Breast epithelium (tissue), 4 donors: ENCODE results near the gene POTEE. TPM values are rescaled to one million over a fixed set of nuclear protein-coding genes. Genes with fewer than 3 reads are reported as not detected.
"Not testable (repeated sequence)": the region's sequence is repeated elsewhere in the genome, so short reads cannot be mapped to it uniquely, and the experiment has no call there.

Experiments
- DNase-seq, 2 donors: peaks; one replicate each; pipeline ENCODE4 v3.0.0-alpha.2; 2019; ENCODE audit warnings: low spot score in 2 of 2
- H3K27ac ChIP-seq, 2 donors: fragments of 200-600 bp; sonication (generic) in 1 of 2; one replicate each; pipeline ENCODE4 v1.5.1; 2016 to 2019; ENCODE audit warnings: mild to moderate bottlenecking in 1 of 2
- H3K27me3 ChIP-seq, 2 donors: fragments of 200-600 bp; sonication (generic) in 1 of 2; one replicate each; pipeline versions ENCODE4 v1.5.1 to v1.6.0; 2017 to 2019; ENCODE audit warnings: control low read depth in 1 of 2, mild to moderate bottlenecking in 1 of 2
- H3K36me3 ChIP-seq: fragments of 200-600 bp; one replicate; pipeline ENCODE4 v1.5.1; 2019
- H3K4me1 ChIP-seq, 2 donors: fragments of 200-600 bp; sonication (generic); one replicate each; pipeline ENCODE4 v1.5.1; 2016 to 2019; ENCODE audit warnings: control low read depth in 1 of 2
- H3K4me3 ChIP-seq, 3 donors: fragments of 200-600 bp; sonication (generic); 1 replicate in 2 of 3; 2 replicates in 1 of 3; pipeline ENCODE4 v1.5.1; 2016 to 2019; ENCODE audit warnings: mild to moderate bottlenecking in 3 of 3, moderate library complexity in 2 of 3
- H3K9me3 ChIP-seq, 2 donors: fragments of 200-600 bp; sonication (generic) in 1 of 2; one replicate each; pipeline ENCODE4 v1.5.1; 2016 to 2019; ENCODE audit warnings: control low read depth in 1 of 2
- CTCF ChIP-seq, 3 donors: fragments of 450-650 bp; IDR thresholded peaks; one replicate each; pipeline ENCODE4 v1.5.1; 2016 to 2017; ENCODE audit warnings: antibody characterized with exemption in 3 of 3, mild to moderate bottlenecking in 3 of 3, moderate library complexity in 3 of 3
- POLR2A ChIP-seq: fragments of 450-650 bp; IDR thresholded peaks from one replicate; pipeline ENCODE4 v1.6.1; 2016; ENCODE audit warnings: antibody characterized with exemption, mild to moderate bottlenecking, moderate library complexity
- POLR2AphosphoS5 ChIP-seq, 3 donors: sonication (generic); formaldehyde crosslinking; IDR thresholded peaks; one replicate each; pipeline ENCODE4 v1.6.1; 2017; ENCODE audit warnings: antibody characterized with exemption in 3 of 3
- intact Hi-C: fragments of 100-400 bp; cut with DNase I; formaldehyde crosslinking; loops from one replicate; pipeline ENCODE4 v1.15.1; 2023; ENCODE audit warnings: low total_unique reads
- total RNA-seq, 3 donors: library from RNA; depleted of rRNA; stranded (reverse); fragments of >200 nt; gene quantifications; one replicate each; pipeline ENCODE4 v1.1.0, GENCODE V29; 2016

POTEE gene
- 1 to 10 TPM in 1 of 3 donors, under 1 TPM in 1, not detected in 1; 0.98 to 1.0 TPM for total RNA-seq

GRCh38 chr2:131209030-131209772, at the start of gene POTEE:
Gene POTEE, plus strand, starts transcription at chr2:131209536. Its CDS starts 8,867 bp downstream, at chr2:131218403.
- H3K27me3 ChIP-seq, DNase-seq: not testable (repeated sequence)

GRCh38 chr2:131165562-131165961, 43.8 kb upstream of the POTEE start:
- H3K4me1 ChIP-seq, DNase-seq, H3K4me3 ChIP-seq, H3K27ac ChIP-seq, H3K36me3 ChIP-seq, intact Hi-C loops, H3K9me3 ChIP-seq, H3K27me3 ChIP-seq: not testable (repeated sequence)

More at GRCh38 chr2:131209030-131209772, at the start of gene POTEE:
- H3K4me3 ChIP-seq, H3K4me1 ChIP-seq, H3K9me3 ChIP-seq, intact Hi-C loops, H3K27ac ChIP-seq, H3K36me3 ChIP-seq: not testable (repeated sequence)

- DNase-seq, result no peak
- no peaks in the 10 kb centered on the region for H3K36me3 ChIP-seq
- intact Hi-C loops, result no loop called here
- no peak for TF ChIP-seq CTCF (IDR thresholded peaks at IDR 0.05)
- TF ChIP-seq POLR2AphosphoS5 (IDR thresholded peaks at IDR 0.05), result no peak
- no peak for TF ChIP-seq POLR2A
- H3K4me3 ChIP-seq, result no peak overlapping the region
- no peak overlapping the region for H3K27ac ChIP-seq
- H3K27me3 ChIP-seq, result no peaks in the 10 kb centered on the region
- no peaks in the 10 kb centered on the region for H3K4me1 ChIP-seq
- no peaks in the 10 kb centered on the region for H3K9me3 ChIP-seq
Observed at GRCh38 chr2:131168538-131168937, 40.8 kb upstream of the POTEE start.

GRCh38 chr2:131178050-131178449, 31.3 kb upstream of the POTEE start:
- intact Hi-C loops, H3K27me3 ChIP-seq, H3K4me1 ChIP-seq, DNase-seq, H3K27ac ChIP-seq, H3K36me3 ChIP-seq, H3K4me3 ChIP-seq, H3K9me3 ChIP-seq: not testable (repeated sequence)

GRCh38 chr2:131178721-131179418, 30.5 kb upstream of the POTEE start:
- H3K4me1 ChIP-seq, H3K27me3 ChIP-seq, H3K9me3 ChIP-seq, H3K4me3 ChIP-seq, H3K36me3 ChIP-seq, DNase-seq, H3K27ac ChIP-seq, intact Hi-C loops: not testable (repeated sequence)

GRCh38 chr2:131181451-131181850, 27.9 kb upstream of the POTEE start:
- not testable (repeated sequence) for H3K27ac ChIP-seq

GRCh38 chr2:131193421-131193820, 15.9 kb upstream of the POTEE start:
- DNase-seq, H3K27me3 ChIP-seq, intact Hi-C loops, H3K9me3 ChIP-seq, H3K36me3 ChIP-seq, H3K27ac ChIP-seq, H3K4me3 ChIP-seq, H3K4me1 ChIP-seq: not testable (repeated sequence)

More at GRCh38 chr2:131181451-131181850, 27.9 kb upstream of the POTEE start:
- H3K9me3 ChIP-seq, H3K36me3 ChIP-seq, H3K4me1 ChIP-seq, H3K27me3 ChIP-seq, intact Hi-C loops, H3K4me3 ChIP-seq, DNase-seq: not testable (repeated sequence)

- intact Hi-C loops, result not testable (repeated sequence)
Observed at GRCh38 chr2:131196186-131196585, 13.2 kb upstream of the POTEE start.

More at GRCh38 chr2:131196186-131196585, 13.2 kb upstream of the POTEE start:
- not testable (repeated sequence) for H3K9me3 ChIP-seq, H3K4me3 ChIP-seq, H3K4me1 ChIP-seq, H3K27ac ChIP-seq, DNase-seq, H3K27me3 ChIP-seq, H3K36me3 ChIP-seq
